ENCODE results near the gene PNPLA7.

GRCh38 chr9:137429546-137429890 is 120.7 kb downstream of the PNPLA7 start:
- TF ChIP-seq CTCF (IDR thresholded peaks at IDR 0.05) (no peak), POLR2A (IDR thresholded peaks at IDR 0.05) (no peak), EP300 (IDR thresholded peaks at IDR 0.05) (no peak), POLR2AphosphoS5 (IDR thresholded peaks at IDR 0.05) (no peak)

Data from stomach (tissue), 4 donors.